ENCODE results near the gene PXYLP1. TPM values are rescaled to one million over a fixed set of nuclear protein-coding genes. Genes with fewer than 3 reads are reported as not detected.

PXYLP1 gene
- total RNA-seq, 4 donors from 2014 or later = 5.5 to 16.2 (median 9.8) TPM

- TF ChIP-seq CTCF (IDR thresholded peaks at IDR 0.05) = no peak
- no peak for ATAC-seq (ENCODE audit: low FRiP score)
- DNase-seq (ENCODE audit: low spot score) = no peak
Observed at GRCh38 chr3:141261472-141262307, 30.1 kb downstream of the PXYLP1 start.

GRCh38 chr3:141262308-141262705 lies 30.7 kb downstream of the PXYLP1 start:
- TF ChIP-seq CTCF (IDR thresholded peaks at IDR 0.05) = no peak
- ATAC-seq (ENCODE audit: low FRiP score) = no peak
- no peak for DNase-seq (ENCODE audit: low spot score)

- ATAC-seq (ENCODE audit: low FRiP score) = no peak
- TF ChIP-seq CTCF (IDR thresholded peaks at IDR 0.05) = no peak
- no peak for DNase-seq (ENCODE audit: low spot score)
Observed at GRCh38 chr3:141266186-141266585, 34.6 kb downstream of the PXYLP1 start.

GRCh38 chr3:141266797-141267555 lies 35.4 kb downstream of the PXYLP1 start:
- ATAC-seq (ENCODE audit: low FRiP score) (no peak), DNase-seq (ENCODE audit: low spot score) (no peak)
- TF ChIP-seq CTCF (IDR thresholded peaks at IDR 0.05) = no peak

GRCh38 chr3:141267629-141268028 lies 36.0 kb downstream of the PXYLP1 start:
- no peak for ATAC-seq (ENCODE audit: low FRiP score)
- no peak for TF ChIP-seq CTCF (IDR thresholded peaks at IDR 0.05)

GRCh38 chr3:141268306-141268705 lies 36.7 kb downstream of the PXYLP1 start:
- ATAC-seq (ENCODE audit: low FRiP score) = no peak
- DNase-seq (ENCODE audit: low spot score) = no peak
- no peak for TF ChIP-seq CTCF (IDR thresholded peaks at IDR 0.05)

More at GRCh38 chr3:141267629-141268028, 36.0 kb downstream of the PXYLP1 start:
- no peak for DNase-seq (ENCODE audit: low spot score)

All from omental fat pad (tissue), 4 donors.